Measurements from ENCODE around the gene CFLAR. TPM values are rescaled to one million over a fixed set of nuclear protein-coding genes. Genes with fewer than 3 reads are reported as not detected.

Gene CFLAR
- polyA plus RNA-seq, 1 donor from 2014 or later = 1.6 TPM

DNA sequence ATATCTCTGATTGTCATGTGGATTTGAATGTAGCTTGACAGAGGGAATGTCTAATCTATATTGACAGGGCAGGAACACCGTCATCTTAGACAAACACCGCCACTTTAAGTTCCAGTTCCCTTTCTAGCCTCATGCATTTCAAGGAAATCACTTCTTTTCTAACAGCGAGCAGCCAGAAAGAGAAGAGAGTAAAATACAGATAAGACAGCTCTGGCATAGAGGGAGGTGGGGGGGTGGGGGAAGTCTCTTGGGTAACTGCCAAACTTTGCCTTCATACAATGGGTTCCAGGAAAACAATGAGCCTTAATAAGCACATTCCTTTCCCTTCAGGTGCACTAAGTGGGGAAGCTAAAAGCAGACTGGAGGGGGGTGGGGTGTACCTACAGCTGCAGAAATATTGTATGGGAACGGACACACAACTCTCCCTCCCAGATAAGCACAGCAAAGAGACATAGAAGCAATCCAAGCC lies 104.2 kb downstream of the CFLAR start:
- H2AFZ ChIP-seq (ENCODE audit: low read depth, low read length) = no peak overlapping the region
- no peaks in the 10 kb centered on the region for H3K27me3 ChIP-seq (ENCODE audit: insufficient read depth, low read depth, low read length)
- H3K4me3 ChIP-seq (ENCODE audit: low read length) = no peak overlapping the region
- TF ChIP-seq TAF1 (IDR thresholded peaks at IDR 0.05; ENCODE audit: low read depth) = no peak
- TF ChIP-seq RAD21 (conservative IDR thresholded peaks at IDR 0.05) = no peak
- TF ChIP-seq MXI1 (conservative IDR thresholded peaks at IDR 0.05; ENCODE audit: poor library complexity, severe bottlenecking) = no peak
- TF ChIP-seq EP300 (conservative IDR thresholded peaks at IDR 0.05; ENCODE audit: poor library complexity, severe bottlenecking) = no peak
- TF ChIP-seq EZH2 (IDR thresholded peaks at IDR 0.05; ENCODE audit: borderline replicate concordance, insufficient read depth, low read length, poor library complexity, severe bottlenecking) = no peak
- no peak for TF ChIP-seq POLR2AphosphoS5 (IDR thresholded peaks at IDR 0.05)
- TF ChIP-seq REST (IDR thresholded peaks at IDR 0.05; ENCODE audit: borderline replicate concordance) = no peak
- no peak for TF ChIP-seq CTCF (IDR thresholded peaks at IDR 0.05; ENCODE audit: poor library complexity, severe bottlenecking)
- no peak for TF ChIP-seq SMC3 (conservative IDR thresholded peaks at IDR 0.05; ENCODE audit: poor library complexity)
- no peaks in the 10 kb centered on the region for H3K79me2 ChIP-seq (replicated peaks; ENCODE audit: insufficient read depth, low read length)
- no peaks in the 10 kb centered on the region for H3F3A ChIP-seq (ENCODE audit: insufficient read depth, low read length, poor library complexity, severe bottlenecking)
- H3K9ac ChIP-seq (ENCODE audit: low read length) = no peak overlapping the region
- H3K9me3 ChIP-seq (ENCODE audit: low read length) = no peaks in the 10 kb centered on the region
- no peak overlapping the region for H3K4me2 ChIP-seq (ENCODE audit: low read length)
- H3K9me2 ChIP-seq (ENCODE audit: insufficient read depth, low read length) = no peaks in the 10 kb centered on the region
- H4K20me1 ChIP-seq (ENCODE audit: insufficient read depth) = no peaks in the 10 kb centered on the region
- H3K27ac ChIP-seq (ENCODE audit: low read length) = no peak overlapping the region
- H3K36me3 ChIP-seq (ENCODE audit: insufficient read depth, low read length) = no peaks in the 10 kb centered on the region

DNA sequence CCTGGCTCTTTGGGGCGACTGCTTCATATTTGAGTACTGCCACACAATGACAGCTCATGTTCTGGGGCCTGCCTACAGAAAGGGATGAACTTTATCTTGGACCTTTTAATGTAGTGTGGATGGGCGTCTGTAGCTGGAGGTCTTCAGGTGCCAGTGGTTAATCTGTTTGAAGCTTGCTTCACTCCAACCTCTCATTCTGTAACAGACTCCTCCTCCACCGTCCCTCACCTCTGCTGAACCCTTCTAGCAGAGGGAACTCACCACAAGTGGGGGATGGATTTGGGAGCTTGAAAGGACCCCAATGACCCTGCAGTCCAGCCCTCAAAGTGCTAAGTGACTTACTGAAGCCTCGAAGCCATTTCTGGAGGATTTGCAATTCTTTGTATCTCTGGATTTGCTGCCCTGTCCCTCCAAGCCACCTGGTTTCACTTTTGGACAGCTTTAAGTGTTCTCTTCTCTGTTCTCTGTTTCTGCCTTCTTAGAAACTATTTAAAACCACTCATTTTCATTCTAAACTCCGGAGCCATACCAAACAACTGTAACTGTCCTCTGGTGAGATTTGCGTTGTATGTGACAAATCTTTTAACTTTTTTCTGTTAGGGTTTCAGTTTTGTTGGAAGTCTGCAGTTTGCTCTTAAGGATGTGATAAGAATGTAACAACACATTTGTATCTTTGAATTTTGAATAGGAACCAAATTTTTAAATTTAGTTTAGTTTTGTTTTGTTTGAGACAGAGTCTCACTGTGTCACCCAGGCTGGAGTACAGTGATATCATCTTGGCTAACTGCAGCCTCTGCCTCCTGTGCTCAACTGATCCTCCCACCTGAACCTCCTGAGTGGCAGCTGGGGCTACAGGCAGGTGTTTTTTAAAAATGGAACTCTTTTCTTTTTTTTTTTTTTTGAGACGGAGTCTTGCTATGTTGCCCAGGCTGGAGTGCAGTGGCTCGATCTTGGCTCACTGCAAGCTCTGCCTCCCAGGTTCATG lies 107.4 kb downstream of the CFLAR start:
- no peak overlapping the region for H3K9ac ChIP-seq (ENCODE audit: low read length)
- no peaks in the 10 kb centered on the region for H3K36me3 ChIP-seq (ENCODE audit: insufficient read depth, low read length)
- no peak overlapping the region for H2AFZ ChIP-seq (ENCODE audit: low read depth, low read length)
- no peaks in the 10 kb centered on the region for H3K9me2 ChIP-seq (ENCODE audit: insufficient read depth, low read length)
- H3K27ac ChIP-seq (ENCODE audit: low read length) = no peak overlapping the region
- H3K4me3 ChIP-seq (ENCODE audit: low read length) = no peak overlapping the region
- no peaks in the 10 kb centered on the region for H4K20me1 ChIP-seq (ENCODE audit: insufficient read depth)
- no peaks in the 10 kb centered on the region for H3F3A ChIP-seq (ENCODE audit: insufficient read depth, low read length, poor library complexity, severe bottlenecking)
- no peaks in the 10 kb centered on the region for H3K27me3 ChIP-seq (ENCODE audit: insufficient read depth, low read depth, low read length)
- H3K4me2 ChIP-seq (ENCODE audit: low read length) = no peak overlapping the region
- TF ChIP-seq TAF1 (IDR thresholded peaks at IDR 0.05; ENCODE audit: low read depth) (no peak), MXI1 (conservative IDR thresholded peaks at IDR 0.05; ENCODE audit: poor library complexity, severe bottlenecking) (no peak), EZH2 (IDR thresholded peaks at IDR 0.05; ENCODE audit: borderline replicate concordance, insufficient read depth, low read length, poor library complexity, severe bottlenecking) (no peak), RAD21 (conservative IDR thresholded peaks at IDR 0.05) (no peak), POLR2AphosphoS5 (IDR thresholded peaks at IDR 0.05) (no peak)
- H3K79me2 ChIP-seq (replicated peaks; ENCODE audit: insufficient read depth, low read length) = no peaks in the 10 kb centered on the region
- H3K9me3 ChIP-seq (ENCODE audit: low read length) = no peaks in the 10 kb centered on the region

Small RNA genes lying within 50 kb of the gene (small RNA-seq; reads per million reads assigned to genes)
- 0 reads per million in 3 experiments for gene AC007283.2
- gene MTND4LP13 = 0 reads per million in 3 experiments
- gene RNU6-1206P = 0 reads per million in 3 experiments
- gene RNU7-45P = 0 reads per million in 3 experiments

Other genes with a start within 250 kb of the CFLAR start
- gene PPIL3, start 227.1 kb upstream of the CFLAR start, polyA plus RNA-seq = 78.1 and 109 TPM in 2 replicates
- gene NIF3L1, start 226.8 kb upstream of the CFLAR start, polyA plus RNA-seq = 57.0 and 74.8 TPM in 2 replicates
- gene ORC2, start 152.5 kb upstream of the CFLAR start, polyA plus RNA-seq = 14.8 and 17.2 TPM in 2 replicates
- gene HYCC2, start 44.5 kb upstream of the CFLAR start, polyA plus RNA-seq = 18.1 and 20.4 TPM in 2 replicates
- gene NDUFB3, start 44.2 kb upstream of the CFLAR start, polyA plus RNA-seq = 111 and 154 TPM in 2 replicates
- gene CASP10, start 67.0 kb downstream of the CFLAR start, polyA plus RNA-seq = not detected in 2 replicates
- gene CASP8, start 144.4 kb downstream of the CFLAR start, polyA plus RNA-seq = 0.72 TPM in 1 of 2 replicates, not detected in the other
- gene FLACC1, start 241.2 kb downstream of the CFLAR start, polyA plus RNA-seq = 1.3 and 1.8 TPM in 2 replicates

Measured in neural cell (in vitro differentiated cells).